Measurements from ENCODE around the gene FAM110C.
A peak's percentile ranks its signal among the peaks of the same experiment; 100 is the strongest.
"Not testable (repeated sequence)": the region's sequence is repeated elsewhere in the genome, so short reads cannot be mapped to it uniquely, and the experiment has no call there.

Gene FAM110C

GRCh38 chr2:46471-47345, at the start of gene FAM110C:
Gene FAM110C, minus strand, starts transcription at chr2:46505. Its CDS starts 120 bp downstream, at chr2:46385.
- DNase-seq (ENCODE audit: low read depth), result no peak

GRCh38 chr2:92326-92725, 46.0 kb upstream of the FAM110C start:
- DNase-seq (ENCODE audit: low read depth), result no peak

GRCh38 chr2:90645-91312, 44.5 kb upstream of the FAM110C start:
- DNase-seq (ENCODE audit: low read depth), result no peak

GRCh38 chr2:85761-86160, 39.5 kb upstream of the FAM110C start:
- no peak for DNase-seq (ENCODE audit: low read depth)

- no peak for DNase-seq (ENCODE audit: low read depth)
Measured at GRCh38 chr2:84121-84520, 37.8 kb upstream of the FAM110C start.

GRCh38 chr2:80971-81736, 34.8 kb upstream of the FAM110C start:
- DNase-seq (ENCODE audit: low read depth), result no peak

GRCh38 chr2:80378-80777, 34.1 kb upstream of the FAM110C start:
- no peak for DNase-seq (ENCODE audit: low read depth)

GRCh38 chr2:71309-72035, 25.2 kb upstream of the FAM110C start:
- no peak for DNase-seq (ENCODE audit: low read depth)

- DNase-seq (ENCODE audit: low read depth), result no peak
Measured at GRCh38 chr2:69366-70344, 23.4 kb upstream of the FAM110C start.

GRCh38 chr2:68637-69036, 22.3 kb upstream of the FAM110C start:
- DNase-seq (ENCODE audit: low read depth), result not testable (repeated sequence)

- no peak for DNase-seq (ENCODE audit: low read depth)
Measured at GRCh38 chr2:66853-67252, 20.5 kb upstream of the FAM110C start.

GRCh38 chr2:65121-65520, 18.8 kb upstream of the FAM110C start:
- no peak for DNase-seq (ENCODE audit: low read depth)

GRCh38 chr2:55587-56448, 9.5 kb upstream of the FAM110C start:
- DNase-seq (ENCODE audit: low read depth), result no peak

- no peak for DNase-seq (ENCODE audit: low read depth)
Measured at GRCh38 chr2:51613-52012, 5.3 kb upstream of the FAM110C start.

GRCh38 chr2:47737-48136, 1.4 kb upstream of the FAM110C start:
- no peak for DNase-seq (ENCODE audit: low read depth)

GRCh38 chr2:47346-47725, 1.0 kb upstream of the FAM110C start:
- DNase-seq (ENCODE audit: low read depth), result peak; percentile 2

GRCh38 chr2:46131-46470, 204 bp downstream of the FAM110C start:
- no peak for DNase-seq (ENCODE audit: low read depth)

- no peak for DNase-seq (ENCODE audit: low read depth)
Measured at GRCh38 chr2:45342-46130, 769 bp downstream of the FAM110C start.

- no peak for DNase-seq (ENCODE audit: low read depth)
Measured at GRCh38 chr2:44748-45341, 1.5 kb downstream of the FAM110C start.

Data from amniotic epithelial cell (primary cell).